GM13977 (cell line): ENCODE results near the gene FARSB.

Experiments
- DNase-seq: peaks from one replicate; pipeline ENCODE4 v3.0.0; 2012; ENCODE audit warnings: low spot score
- in situ Hi-C: fragments of 300-500 bp; cut with MboI; formaldehyde crosslinking; loops from one replicate; pipeline ENCODE4 v1.12.0; 2022; ENCODE audit warnings: low sequenced_read_pairs, low pct_unique_long_range_greater_than_20kb, mixed read lengths, inconsistent platforms; ENCODE audit not compliant: unreplicated experiment
- TF ChIP-seq, protein P1 (sequence below): IDR thresholded peaks from 2 replicates; pipeline ENCODE4 v1.5.1; 2012; ENCODE audit warnings: mild to moderate bottlenecking, control low read depth; ENCODE audit not compliant: insufficient read depth; ENCODE audit errors: extremely low read depth, missing control alignments

Gene FARSB

DNA sequence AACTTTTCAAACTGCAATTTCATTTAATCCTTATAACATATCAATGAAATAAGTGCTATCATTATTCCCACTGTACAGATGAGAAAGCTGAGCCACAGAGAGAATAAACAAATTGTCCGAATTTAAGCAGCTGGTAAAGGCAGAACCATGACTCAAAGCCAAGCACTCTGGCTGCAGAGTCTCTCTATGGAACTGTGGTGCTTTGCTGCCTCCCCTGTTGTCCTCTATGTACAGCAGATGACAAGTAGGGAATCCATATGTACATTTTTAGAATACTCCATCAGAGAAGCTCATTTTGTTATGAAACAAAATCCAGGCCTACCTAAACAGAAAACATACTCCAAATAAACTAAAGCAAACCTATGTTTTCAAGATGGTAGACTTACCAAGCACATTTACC, 45.1 kb downstream of the FARSB start:
- in situ Hi-C loops: no loop called here
- DNase-seq: no peak
- TF ChIP-seq, protein P1, sequence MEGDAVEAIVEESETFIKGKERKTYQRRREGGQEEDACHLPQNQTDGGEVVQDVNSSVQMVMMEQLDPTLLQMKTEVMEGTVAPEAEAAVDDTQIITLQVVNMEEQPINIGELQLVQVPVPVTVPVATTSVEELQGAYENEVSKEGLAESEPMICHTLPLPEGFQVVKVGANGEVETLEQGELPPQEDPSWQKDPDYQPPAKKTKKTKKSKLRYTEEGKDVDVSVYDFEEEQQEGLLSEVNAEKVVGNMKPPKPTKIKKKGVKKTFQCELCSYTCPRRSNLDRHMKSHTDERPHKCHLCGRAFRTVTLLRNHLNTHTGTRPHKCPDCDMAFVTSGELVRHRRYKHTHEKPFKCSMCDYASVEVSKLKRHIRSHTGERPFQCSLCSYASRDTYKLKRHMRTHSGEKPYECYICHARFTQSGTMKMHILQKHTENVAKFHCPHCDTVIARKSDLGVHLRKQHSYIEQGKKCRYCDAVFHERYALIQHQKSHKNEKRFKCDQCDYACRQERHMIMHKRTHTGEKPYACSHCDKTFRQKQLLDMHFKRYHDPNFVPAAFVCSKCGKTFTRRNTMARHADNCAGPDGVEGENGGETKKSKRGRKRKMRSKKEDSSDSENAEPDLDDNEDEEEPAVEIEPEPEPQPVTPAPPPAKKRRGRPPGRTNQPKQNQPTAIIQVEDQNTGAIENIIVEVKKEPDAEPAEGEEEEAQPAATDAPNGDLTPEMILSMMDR: no peak

DNA sequence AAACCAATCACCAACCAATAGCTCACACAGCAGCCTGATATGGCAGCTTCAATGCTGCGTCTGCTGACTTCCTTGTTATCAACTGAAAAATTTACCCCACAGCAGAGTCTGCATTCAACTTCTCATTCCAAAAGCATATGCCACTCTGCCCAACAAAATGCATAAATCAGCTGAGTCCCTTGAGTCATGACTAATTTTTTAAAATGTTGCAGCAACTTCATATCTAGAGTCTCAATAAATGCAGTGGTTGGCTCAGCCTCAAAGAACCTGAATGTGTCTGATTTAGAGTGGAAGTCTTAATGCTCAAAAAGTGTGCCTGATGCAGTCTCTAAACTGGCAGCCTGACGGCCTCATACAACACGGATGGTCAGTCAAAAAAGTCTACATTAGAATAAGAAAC, 46.5 kb downstream of the FARSB start:
- no peak for DNase-seq
- in situ Hi-C loops: no loop called here
- TF ChIP-seq, protein P1: no peak

DNA sequence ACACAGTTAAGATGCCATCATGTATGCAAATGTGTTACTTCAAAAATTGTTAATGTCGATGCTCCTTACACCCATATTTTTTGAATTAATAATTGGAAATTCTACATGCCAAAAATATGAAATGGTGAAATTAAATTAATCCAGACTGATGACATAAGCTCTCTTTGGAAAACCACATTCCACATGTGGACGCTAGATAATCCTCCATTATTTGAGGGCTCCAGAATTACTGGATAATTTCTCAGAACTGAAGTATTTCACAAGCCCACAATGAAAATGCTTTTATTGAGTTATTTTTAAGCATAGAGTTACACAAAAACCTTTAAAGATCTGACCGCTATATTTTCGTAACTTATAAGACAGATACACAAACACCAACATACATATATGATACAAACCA, 47.8 kb downstream of the FARSB start:
- TF ChIP-seq, protein P1: no peak
- no peak for DNase-seq
- in situ Hi-C loops: no loop called here

DNA sequence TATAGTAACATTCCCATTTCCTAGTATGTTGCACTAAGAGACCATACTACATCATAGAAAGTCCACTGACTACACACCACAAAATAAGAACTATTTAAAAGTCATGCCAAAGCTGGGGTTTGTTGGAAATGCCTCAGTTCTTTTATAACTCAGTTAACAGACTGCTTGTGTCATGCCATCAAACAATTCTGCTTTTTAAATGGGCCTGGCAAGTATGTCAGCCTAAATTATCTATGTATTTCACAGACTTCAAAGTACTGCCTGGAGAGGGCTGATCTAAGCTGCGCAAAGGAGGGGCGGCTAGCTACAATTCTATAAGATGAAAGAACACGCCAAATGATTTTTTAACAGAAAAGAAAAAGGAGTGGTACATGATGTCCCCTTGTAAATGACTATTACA, 49.6 kb downstream of the FARSB start:
- DNase-seq: no peak
- in situ Hi-C loops: no loop called here
- TF ChIP-seq, protein P1: no peak

DNA sequence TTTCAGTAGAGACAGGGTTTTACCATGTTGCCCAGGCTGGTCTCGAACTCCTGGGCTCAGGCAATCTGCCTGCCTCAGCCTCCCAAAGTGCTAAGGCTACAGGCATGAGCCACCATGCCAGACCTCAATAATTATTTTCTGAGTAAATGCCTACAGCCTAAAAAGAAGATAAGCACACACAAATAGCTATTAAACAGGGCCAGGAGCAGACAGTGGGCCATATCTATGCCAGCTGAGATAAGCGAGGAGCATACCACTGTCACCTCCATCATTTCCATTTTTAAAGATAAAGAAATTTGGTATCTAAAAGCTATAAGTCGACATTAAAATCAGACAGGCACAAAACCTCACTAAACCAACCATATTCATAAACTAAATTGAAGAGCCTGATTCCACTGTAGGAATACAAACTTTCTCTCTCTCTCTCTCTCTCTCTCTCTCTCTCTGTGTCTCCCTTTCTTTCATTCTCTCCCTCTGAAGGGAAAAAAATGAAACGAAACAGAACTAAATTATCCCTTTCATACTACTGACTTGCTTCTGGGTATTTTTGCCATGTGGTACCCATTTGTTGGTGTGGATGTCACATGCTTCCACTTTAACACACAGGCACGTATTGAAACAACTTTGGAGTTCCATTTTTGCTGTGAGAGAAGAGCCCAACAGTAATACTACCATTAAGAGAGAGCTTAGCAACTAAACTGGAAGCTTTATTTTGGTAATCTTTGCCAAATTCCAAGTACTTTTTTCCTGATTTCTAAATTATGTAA, 51.0 kb downstream of the FARSB start:
- in situ Hi-C loops: no loop called here
- TF ChIP-seq, protein P1: no peak
- no peak for DNase-seq

DNA sequence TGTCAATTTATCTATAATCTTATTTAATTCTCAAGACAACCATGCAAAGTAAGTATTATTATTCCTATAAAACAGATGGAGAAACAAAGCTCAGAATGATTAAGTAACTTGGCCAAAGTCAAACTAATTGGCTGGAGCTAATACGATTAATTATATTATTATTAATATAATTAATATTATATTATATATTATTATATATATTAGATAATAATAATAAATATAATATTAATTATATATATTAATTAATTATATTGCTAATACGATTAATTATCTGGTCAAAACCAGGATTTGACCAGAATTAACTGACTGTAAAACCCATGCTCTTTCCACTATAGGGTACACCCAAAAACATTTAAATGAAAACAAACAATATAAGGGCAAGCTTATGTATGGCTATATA, 52.4 kb downstream of the FARSB start:
- in situ Hi-C loops: no loop called here
- no peak for DNase-seq
- TF ChIP-seq, protein P1: no peak
